Measurements from ENCODE around the gene FOXP1. TPM values are rescaled to one million over a fixed set of nuclear protein-coding genes. Genes with fewer than 3 reads are reported as not detected.

FOXP1 gene
- total and polyA plus RNA-seq, 2 of the 13 experiments (the other 11 are each of a cell fraction or from before 2014, with no cell fraction given): 40.4 to 59.0 TPM

DNA sequence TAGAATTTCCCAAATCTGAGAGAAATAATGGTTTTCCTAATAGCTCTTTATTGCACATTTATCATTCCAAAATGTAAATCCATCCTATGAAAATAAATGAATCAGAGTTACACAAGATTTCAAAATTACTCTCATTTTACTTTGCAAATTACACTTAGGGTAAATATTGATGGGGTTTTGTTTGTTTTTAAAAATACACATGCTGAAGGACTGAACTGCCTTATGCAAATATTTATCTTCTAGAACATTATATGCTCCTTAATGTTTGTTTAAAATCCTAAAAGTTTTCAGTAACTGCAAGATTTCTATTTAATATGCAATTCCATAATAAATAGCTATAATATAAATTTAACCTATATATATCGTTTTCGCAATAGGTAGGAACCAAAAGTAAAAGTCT lies 38.2 kb downstream of the FOXP1 start (continued):
- TF ChIP-seq, protein P1, sequence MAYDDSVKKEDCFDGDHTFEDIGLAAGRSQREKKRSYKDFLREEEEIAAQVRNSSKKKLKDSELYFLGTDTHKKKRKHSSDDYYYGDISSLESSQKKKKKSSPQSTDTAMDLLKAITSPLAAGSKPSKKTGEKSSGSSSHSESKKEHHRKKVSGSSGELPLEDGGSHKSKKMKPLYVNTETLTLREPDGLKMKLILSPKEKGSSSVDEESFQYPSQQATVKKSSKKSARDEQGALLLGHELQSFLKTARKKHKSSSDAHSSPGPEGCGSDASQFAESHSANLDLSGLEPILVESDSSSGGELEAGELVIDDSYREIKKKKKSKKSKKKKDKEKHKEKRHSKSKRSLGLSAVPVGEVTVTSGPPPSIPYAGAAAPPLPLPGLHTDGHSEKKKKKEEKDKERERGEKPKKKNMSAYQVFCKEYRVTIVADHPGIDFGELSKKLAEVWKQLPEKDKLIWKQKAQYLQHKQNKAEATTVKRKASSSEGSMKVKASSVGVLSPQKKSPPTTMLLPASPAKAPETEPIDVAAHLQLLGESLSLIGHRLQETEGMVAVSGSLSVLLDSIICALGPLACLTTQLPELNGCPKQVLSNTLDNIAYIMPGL (CRISPR knock-in tag; IDR thresholded peaks at IDR 0.05; ENCODE audit: borderline replicate concordance in 1 of 2, low read depth in 1 of 2): no peak
- TF ChIP-seq NFATC3 (CRISPR knock-in tag; IDR thresholded peaks at IDR 0.05): no peak
- TF ChIP-seq ZNF709 (CRISPR knock-in tag; IDR thresholded peaks at IDR 0.05): no peak
- TF ChIP-seq ZFY (CRISPR knock-in tag; IDR thresholded peaks at IDR 0.05): no peak
- TF ChIP-seq, protein P2, sequence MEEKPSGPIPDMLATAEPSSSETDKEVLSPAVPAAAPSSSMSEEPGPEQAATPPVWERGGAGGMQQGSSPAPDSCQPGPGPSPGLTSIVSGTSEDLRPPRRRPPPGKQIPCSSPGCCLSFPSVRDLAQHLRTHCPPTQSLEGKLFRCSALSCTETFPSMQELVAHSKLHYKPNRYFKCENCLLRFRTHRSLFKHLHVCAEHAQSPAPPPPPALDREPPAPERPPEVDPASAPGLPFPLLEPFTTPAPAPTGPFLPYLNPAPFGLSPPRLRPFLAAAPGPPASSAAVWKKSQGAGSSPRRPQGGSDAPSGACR (CRISPR knock-in tag; IDR thresholded peaks at IDR 0.05): no peak
- TF ChIP-seq MBD4 (IDR thresholded peaks at IDR 0.05; ENCODE audit: borderline replicate concordance, low read length): peak; percentile 52; the same call in 1 of the 2 replicates
- TF ChIP-seq ZNF510 (CRISPR knock-in tag; IDR thresholded peaks at IDR 0.05; ENCODE audit: low read depth): no peak
- no peak for TF ChIP-seq ZNF703 (CRISPR knock-in tag; IDR thresholded peaks at IDR 0.05; ENCODE audit: borderline replicate concordance)
- TF ChIP-seq SAP130 (CRISPR knock-in tag; IDR thresholded peaks at IDR 0.05; ENCODE audit: low read depth): 0 out of 2 replicates have a peak, but pooled peaks have one; percentile 9
- TF ChIP-seq, protein P3, sequence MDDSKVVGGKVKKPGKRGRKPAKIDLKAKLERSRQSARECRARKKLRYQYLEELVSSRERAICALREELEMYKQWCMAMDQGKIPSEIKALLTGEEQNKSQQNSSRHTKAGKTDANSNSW (CRISPR knock-in tag; IDR thresholded peaks at IDR 0.05; ENCODE audit: borderline replicate concordance): no peak
- no peak for TF ChIP-seq SAFB2 (CRISPR knock-in tag; IDR thresholded peaks at IDR 0.05; ENCODE audit: borderline replicate concordance, low read depth)
- TF ChIP-seq, protein P4, sequence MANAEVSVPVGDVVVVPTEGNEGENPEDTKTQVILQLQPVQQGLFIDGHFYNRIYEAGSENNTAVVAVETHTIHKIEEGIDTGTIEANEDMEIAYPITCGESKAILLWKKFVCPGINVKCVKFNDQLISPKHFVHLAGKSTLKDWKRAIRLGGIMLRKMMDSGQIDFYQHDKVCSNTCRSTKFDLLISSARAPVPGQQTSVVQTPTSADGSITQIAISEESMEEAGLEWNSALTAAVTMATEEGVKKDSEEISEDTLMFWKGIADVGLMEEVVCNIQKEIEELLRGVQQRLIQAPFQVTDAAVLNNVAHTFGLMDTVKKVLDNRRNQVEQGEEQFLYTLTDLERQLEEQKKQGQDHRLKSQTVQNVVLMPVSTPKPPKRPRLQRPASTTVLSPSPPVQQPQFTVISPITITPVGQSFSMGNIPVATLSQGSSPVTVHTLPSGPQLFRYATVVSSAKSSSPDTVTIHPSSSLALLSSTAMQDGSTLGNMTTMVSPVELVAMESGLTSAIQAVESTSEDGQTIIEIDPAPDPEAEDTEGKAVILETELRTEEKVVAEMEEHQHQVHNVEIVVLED (CRISPR knock-in tag; IDR thresholded peaks at IDR 0.05; ENCODE audit: borderline replicate concordance): no peak
- TF ChIP-seq HDAC1 (CRISPR knock-in tag; IDR thresholded peaks at IDR 0.05): 0 out of 2 replicates have a peak, but pooled peaks have one; percentile 23
- TF ChIP-seq, protein P5, sequence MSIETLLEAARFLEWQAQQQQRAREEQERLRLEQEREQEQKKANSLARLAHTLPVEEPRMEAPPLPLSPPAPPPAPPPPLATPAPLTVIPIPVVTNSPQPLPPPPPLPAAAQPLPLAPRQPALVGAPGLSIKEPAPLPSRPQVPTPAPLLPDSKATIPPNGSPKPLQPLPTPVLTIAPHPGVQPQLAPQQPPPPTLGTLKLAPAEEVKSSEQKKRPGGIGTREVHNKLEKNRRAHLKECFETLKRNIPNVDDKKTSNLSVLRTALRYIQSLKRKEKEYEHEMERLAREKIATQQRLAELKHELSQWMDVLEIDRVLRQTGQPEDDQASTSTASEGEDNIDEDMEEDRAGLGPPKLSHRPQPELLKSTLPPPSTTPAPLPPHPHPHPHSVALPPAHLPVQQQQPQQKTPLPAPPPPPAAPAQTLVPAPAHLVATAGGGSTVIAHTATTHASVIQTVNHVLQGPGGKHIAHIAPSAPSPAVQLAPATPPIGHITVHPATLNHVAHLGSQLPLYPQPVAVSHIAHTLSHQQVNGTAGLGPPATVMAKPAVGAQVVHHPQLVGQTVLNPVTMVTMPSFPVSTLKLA (IDR thresholded peaks at IDR 0.05): no peak
- TF ChIP-seq, protein P6, sequence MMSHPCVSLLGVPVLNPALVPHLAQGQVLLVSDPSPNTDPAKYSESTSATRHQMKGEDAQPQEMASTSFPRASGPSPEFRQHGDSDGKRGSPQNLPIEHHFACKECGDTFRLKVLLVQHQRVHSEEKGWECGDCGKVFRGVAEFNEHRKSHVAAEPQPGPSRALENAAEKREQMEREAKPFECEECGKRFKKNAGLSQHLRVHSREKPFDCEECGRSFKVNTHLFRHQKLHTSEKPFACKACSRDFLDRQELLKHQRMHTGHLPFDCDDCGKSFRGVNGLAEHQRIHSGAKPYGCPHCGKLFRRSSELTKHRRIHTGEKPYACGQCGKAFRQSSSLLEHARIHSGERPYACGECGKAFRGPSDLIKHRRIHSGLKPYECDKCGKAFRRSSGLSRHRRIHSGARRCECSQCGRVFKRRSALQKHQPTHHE (CRISPR knock-in tag; IDR thresholded peaks at IDR 0.05; ENCODE audit: borderline replicate concordance): no peak
- TF ChIP-seq, protein P7, sequence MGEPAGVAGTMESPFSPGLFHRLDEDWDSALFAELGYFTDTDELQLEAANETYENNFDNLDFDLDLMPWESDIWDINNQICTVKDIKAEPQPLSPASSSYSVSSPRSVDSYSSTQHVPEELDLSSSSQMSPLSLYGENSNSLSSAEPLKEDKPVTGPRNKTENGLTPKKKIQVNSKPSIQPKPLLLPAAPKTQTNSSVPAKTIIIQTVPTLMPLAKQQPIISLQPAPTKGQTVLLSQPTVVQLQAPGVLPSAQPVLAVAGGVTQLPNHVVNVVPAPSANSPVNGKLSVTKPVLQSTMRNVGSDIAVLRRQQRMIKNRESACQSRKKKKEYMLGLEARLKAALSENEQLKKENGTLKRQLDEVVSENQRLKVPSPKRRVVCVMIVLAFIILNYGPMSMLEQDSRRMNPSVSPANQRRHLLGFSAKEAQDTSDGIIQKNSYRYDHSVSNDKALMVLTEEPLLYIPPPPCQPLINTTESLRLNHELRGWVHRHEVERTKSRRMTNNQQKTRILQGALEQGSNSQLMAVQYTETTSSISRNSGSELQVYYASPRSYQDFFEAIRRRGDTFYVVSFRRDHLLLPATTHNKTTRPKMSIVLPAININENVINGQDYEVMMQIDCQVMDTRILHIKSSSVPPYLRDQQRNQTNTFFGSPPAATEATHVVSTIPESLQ (CRISPR knock-in tag; conservative IDR thresholded peaks at IDR 0.05): no peak
- no peak for TF ChIP-seq YEATS2 (CRISPR knock-in tag; IDR thresholded peaks at IDR 0.05; ENCODE audit: borderline replicate concordance)
- no peak for TF ChIP-seq SMARCC2 (IDR thresholded peaks at IDR 0.05)
- 0 out of 2 replicates have a peak, but pooled peaks have one; percentile 18 for TF ChIP-seq THAP11 (CRISPR knock-in tag; IDR thresholded peaks at IDR 0.05)
- TF ChIP-seq ONECUT2 (CRISPR knock-in tag; IDR thresholded peaks at IDR 0.05): no peak
- TF ChIP-seq ZFX (CRISPR knock-in tag; IDR thresholded peaks at IDR 0.05; ENCODE audit: low read depth): no peak
